ENCODE data around the gene ZNF521. TPM values are rescaled to one million over a fixed set of nuclear protein-coding genes. Genes with fewer than 3 reads are reported as not detected.

Gene ZNF521
- total and polyA plus RNA-seq, 10 of the 15 experiments (the other 5 are each of a cell fraction or from before 2014, with no cell fraction given) = 0.02 to 0.05 (median 0.04) TPM; not detected in 6

DNA sequence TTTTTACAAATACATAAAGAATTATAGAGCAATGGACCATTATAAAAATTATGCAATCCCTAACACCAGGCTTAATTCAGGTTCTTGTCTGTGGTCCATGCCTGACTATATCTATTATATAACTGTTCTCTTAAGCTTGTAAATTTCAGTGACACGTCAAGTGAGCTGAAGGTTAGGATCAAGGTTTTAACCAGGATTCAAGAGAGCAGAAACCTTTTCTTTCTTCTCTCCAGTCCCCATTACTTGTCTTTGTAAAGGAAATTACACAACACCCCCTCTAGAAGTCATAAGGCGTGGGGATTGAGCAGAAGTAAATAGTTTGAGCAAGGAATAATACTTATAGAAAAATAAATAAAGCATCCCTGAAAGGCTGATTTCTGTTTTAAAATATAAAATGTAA lies 122.0 kb downstream of the ZNF521 start (continued):
- TF ChIP-seq, protein P1, sequence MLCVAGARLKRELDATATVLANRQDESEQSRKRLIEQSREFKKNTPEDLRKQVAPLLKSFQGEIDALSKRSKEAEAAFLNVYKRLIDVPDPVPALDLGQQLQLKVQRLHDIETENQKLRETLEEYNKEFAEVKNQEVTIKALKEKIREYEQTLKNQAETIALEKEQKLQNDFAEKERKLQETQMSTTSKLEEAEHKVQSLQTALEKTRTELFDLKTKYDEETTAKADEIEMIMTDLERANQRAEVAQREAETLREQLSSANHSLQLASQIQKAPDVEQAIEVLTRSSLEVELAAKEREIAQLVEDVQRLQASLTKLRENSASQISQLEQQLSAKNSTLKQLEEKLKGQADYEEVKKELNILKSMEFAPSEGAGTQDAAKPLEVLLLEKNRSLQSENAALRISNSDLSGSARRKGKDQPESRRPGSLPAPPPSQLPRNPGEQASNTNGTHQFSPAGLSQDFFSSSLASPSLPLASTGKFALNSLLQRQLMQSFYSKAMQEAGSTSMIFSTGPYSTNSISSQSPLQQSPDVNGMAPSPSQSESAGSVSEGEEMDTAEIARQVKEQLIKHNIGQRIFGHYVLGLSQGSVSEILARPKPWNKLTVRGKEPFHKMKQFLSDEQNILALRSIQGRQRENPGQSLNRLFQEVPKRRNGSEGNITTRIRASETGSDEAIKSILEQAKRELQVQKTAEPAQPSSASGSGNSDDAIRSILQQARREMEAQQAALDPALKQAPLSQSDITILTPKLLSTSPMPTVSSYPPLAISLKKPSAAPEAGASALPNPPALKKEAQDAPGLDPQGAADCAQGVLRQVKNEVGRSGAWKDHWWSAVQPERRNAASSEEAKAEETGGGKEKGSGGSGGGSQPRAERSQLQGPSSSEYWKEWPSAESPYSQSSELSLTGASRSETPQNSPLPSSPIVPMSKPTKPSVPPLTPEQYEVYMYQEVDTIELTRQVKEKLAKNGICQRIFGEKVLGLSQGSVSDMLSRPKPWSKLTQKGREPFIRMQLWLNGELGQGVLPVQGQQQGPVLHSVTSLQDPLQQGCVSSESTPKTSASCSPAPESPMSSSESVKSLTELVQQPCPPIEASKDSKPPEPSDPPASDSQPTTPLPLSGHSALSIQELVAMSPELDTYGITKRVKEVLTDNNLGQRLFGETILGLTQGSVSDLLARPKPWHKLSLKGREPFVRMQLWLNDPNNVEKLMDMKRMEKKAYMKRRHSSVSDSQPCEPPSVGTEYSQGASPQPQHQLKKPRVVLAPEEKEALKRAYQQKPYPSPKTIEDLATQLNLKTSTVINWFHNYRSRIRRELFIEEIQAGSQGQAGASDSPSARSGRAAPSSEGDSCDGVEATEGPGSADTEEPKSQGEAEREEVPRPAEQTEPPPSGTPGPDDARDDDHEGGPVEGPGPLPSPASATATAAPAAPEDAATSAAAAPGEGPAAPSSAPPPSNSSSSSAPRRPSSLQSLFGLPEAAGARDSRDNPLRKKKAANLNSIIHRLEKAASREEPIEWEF (IDR thresholded peaks at IDR 0.05; ENCODE audit: insufficient replicate concordance, low read depth, low read length) = no peak
- TF ChIP-seq ZNF384 (IDR thresholded peaks at IDR 0.05; ENCODE audit: borderline replicate concordance, low read depth, low read length) (no peak), KLF5 (IDR thresholded peaks at IDR 0.05; ENCODE audit: partially characterized antibody) (no peak), FOS (IDR thresholded peaks at IDR 0.05; ENCODE audit: borderline replicate concordance, extremely low read depth, insufficient read length) (no peak), NFXL1 (IDR thresholded peaks at IDR 0.05; ENCODE audit: borderline replicate concordance) (no peak), STAT1 (conservative IDR thresholded peaks at IDR 0.05) (no peak), POLR2AphosphoS2 (IDR thresholded peaks at IDR 0.05; ENCODE audit: low read depth, low read length) (no peak), LARP7 (IDR thresholded peaks at IDR 0.05) (no peak), MYB (IDR thresholded peaks at IDR 0.05; ENCODE audit: borderline replicate concordance, low read depth, low read length) (no peak), JUNB (IDR thresholded peaks at IDR 0.05) (no peak)
- TF ChIP-seq, protein P2, sequence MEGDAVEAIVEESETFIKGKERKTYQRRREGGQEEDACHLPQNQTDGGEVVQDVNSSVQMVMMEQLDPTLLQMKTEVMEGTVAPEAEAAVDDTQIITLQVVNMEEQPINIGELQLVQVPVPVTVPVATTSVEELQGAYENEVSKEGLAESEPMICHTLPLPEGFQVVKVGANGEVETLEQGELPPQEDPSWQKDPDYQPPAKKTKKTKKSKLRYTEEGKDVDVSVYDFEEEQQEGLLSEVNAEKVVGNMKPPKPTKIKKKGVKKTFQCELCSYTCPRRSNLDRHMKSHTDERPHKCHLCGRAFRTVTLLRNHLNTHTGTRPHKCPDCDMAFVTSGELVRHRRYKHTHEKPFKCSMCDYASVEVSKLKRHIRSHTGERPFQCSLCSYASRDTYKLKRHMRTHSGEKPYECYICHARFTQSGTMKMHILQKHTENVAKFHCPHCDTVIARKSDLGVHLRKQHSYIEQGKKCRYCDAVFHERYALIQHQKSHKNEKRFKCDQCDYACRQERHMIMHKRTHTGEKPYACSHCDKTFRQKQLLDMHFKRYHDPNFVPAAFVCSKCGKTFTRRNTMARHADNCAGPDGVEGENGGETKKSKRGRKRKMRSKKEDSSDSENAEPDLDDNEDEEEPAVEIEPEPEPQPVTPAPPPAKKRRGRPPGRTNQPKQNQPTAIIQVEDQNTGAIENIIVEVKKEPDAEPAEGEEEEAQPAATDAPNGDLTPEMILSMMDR (IDR thresholded peaks at IDR 0.05 in 2 of 3, conservative IDR thresholded peaks at IDR 0.05 in 1 of 3; ENCODE audit: control insufficient read depth in 2 of 3, extremely low read depth in 1 of 3, insufficient read depth in 1 of 3, low read depth in 3 of 3, low read length in 3 of 3) = no peak
